Neutrophil (primary cell): ENCODE data around the gene AGXT.

Experiments used
- H3K27ac ChIP-seq: fragments of 200-600 bp; sonication (generic); 2 replicates; pipeline ENCODE4 v1.5.1; 2016; ENCODE audit warnings: mild to moderate bottlenecking, moderate library complexity
- H3K27me3 ChIP-seq: fragments of 200-600 bp; sonication (generic); 2 replicates; pipeline ENCODE4 v1.6.0; 2016; ENCODE audit warnings: mild to moderate bottlenecking
- H3K36me3 ChIP-seq: fragments of 200-600 bp; sonication (generic); 2 replicates; pipeline ENCODE4 v1.5.1; 2017
- H3K4me1 ChIP-seq, 2 experiments: fragments of 200-600 bp in 1 of 2; sonication (generic) in 1 of 2; 1 replicate in 1 of 2; 2 replicates in 1 of 2; pipeline versions ENCODE4 v1.5.1 to v1.6.1; 2013 to 2016; ENCODE audit warnings: low read depth in 1 of 2, low read length in 1 of 2, mild to moderate bottlenecking in 1 of 2, moderate library complexity in 1 of 2; ENCODE audit not compliant: control insufficient read depth in 1 of 2, insufficient read depth in 1 of 2
- H3K4me3 ChIP-seq, 2 experiments: fragments of 200-600 bp in 1 of 2; sonication (generic) in 1 of 2; 1 replicate in 1 of 2; 2 replicates in 1 of 2; pipeline ENCODE4 v1.5.1; 2013 to 2016; ENCODE audit warnings: low read depth in 1 of 2, low read length in 1 of 2, mild to moderate bottlenecking in 1 of 2, moderate library complexity in 1 of 2
- H3K9me3 ChIP-seq: fragments of 200-600 bp; sonication (generic); 2 replicates; pipeline ENCODE4 v1.5.1; 2016
- CTCF ChIP-seq: fragments of 200-600 bp; sonication (generic); IDR thresholded peaks from 2 replicates; pipeline ENCODE4 v1.5.1; 2016; ENCODE audit warnings: antibody characterized with exemption

AGXT gene

GRCh38 chr2:240832921-240833494 is 35.6 kb upstream of the AGXT start:
- Histone ChIP-seq H3K27me3 (peaks cover 82% of the 10 kb centered on the region), H3K27ac (no peak overlapping the region), H3K4me1 (peaks cover 4 to 10% of the 10 kb centered on the region in 2 experiments), H3K36me3 (no peaks in the 10 kb centered on the region), H3K4me3 (no peak overlapping the region), H3K9me3 (no peaks in the 10 kb centered on the region)
- no peak for TF ChIP-seq CTCF

- TF ChIP-seq CTCF: no peak
- Histone ChIP-seq H3K4me1 (peaks cover 4 to 10% of the 10 kb centered on the region in 2 experiments), H3K27ac (no peak overlapping the region), H3K36me3 (no peaks in the 10 kb centered on the region), H3K27me3 (peaks cover 74% of the 10 kb centered on the region), H3K4me3 (no peak overlapping the region), H3K9me3 (no peaks in the 10 kb centered on the region)
Measured at GRCh38 chr2:240833724-240834285, 34.8 kb upstream of the AGXT start.

- Histone ChIP-seq H3K4me3 (no peak overlapping the region), H3K27ac (no peak overlapping the region), H3K9me3 (no peaks in the 10 kb centered on the region), H3K27me3 (peaks cover 67% of the 10 kb centered on the region), H3K36me3 (no peaks in the 10 kb centered on the region), H3K4me1 (peaks cover 4 to 10% of the 10 kb centered on the region in 2 experiments)
- TF ChIP-seq CTCF: no peak
Measured at GRCh38 chr2:240834377-240834975, 34.1 kb upstream of the AGXT start.

- H3K36me3 ChIP-seq: no peaks in the 10 kb centered on the region
- H3K9me3 ChIP-seq: no peaks in the 10 kb centered on the region
- peaks cover 57% of the 10 kb centered on the region for H3K27me3 ChIP-seq
- no peak for TF ChIP-seq CTCF
- H3K4me1 ChIP-seq: peaks cover 4 to 10% of the 10 kb centered on the region in 2 experiments
- H3K4me3 ChIP-seq: no peak overlapping the region
- no peak overlapping the region for H3K27ac ChIP-seq
Measured at GRCh38 chr2:240835528-240835927, 33.1 kb upstream of the AGXT start.

GRCh38 chr2:240836781-240837467 is 31.7 kb upstream of the AGXT start:
- H3K4me3 ChIP-seq: no peak overlapping the region
- no peak for TF ChIP-seq CTCF
- no peaks in the 10 kb centered on the region for H3K36me3 ChIP-seq
- peaks cover 43% of the 10 kb centered on the region for H3K27me3 ChIP-seq
- H3K9me3 ChIP-seq: no peaks in the 10 kb centered on the region
- H3K27ac ChIP-seq: no peak overlapping the region
- H3K4me1 ChIP-seq: peaks cover under 1 to 6% of the 10 kb centered on the region in 2 experiments
